GM12874 (cell line): Measurements from ENCODE around the gene BBS4.

Source experiments
- TF ChIP-seq, protein P1 (sequence below): IDR thresholded peaks from 2 replicates; pipeline ENCODE4 v1.5.1; 2011; ENCODE audit warnings: low read depth, mild to moderate bottlenecking, control low read depth, low read length, moderate library complexity; ENCODE audit not compliant: insufficient read depth

BBS4 gene

DNA sequence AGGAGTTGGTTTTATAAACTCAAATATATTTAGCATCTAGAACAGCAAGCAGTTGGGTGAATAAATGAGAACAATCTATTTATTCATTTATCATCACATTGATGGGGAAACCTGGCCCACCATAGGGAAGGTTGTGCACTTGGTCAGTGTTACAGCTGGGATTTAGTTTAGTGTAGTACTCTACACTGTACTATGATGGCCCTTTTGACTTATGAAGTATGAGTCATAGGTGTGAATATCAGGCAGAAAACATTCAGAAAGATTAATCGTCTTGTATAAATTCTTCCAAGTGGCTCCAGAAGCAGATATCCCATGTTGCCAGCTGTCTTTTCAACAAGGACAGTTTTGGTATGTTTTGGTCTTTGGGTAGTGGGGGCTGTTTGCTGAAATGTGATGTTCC lies 38.0 kb downstream of the BBS4 start:
- TF ChIP-seq, protein P1, sequence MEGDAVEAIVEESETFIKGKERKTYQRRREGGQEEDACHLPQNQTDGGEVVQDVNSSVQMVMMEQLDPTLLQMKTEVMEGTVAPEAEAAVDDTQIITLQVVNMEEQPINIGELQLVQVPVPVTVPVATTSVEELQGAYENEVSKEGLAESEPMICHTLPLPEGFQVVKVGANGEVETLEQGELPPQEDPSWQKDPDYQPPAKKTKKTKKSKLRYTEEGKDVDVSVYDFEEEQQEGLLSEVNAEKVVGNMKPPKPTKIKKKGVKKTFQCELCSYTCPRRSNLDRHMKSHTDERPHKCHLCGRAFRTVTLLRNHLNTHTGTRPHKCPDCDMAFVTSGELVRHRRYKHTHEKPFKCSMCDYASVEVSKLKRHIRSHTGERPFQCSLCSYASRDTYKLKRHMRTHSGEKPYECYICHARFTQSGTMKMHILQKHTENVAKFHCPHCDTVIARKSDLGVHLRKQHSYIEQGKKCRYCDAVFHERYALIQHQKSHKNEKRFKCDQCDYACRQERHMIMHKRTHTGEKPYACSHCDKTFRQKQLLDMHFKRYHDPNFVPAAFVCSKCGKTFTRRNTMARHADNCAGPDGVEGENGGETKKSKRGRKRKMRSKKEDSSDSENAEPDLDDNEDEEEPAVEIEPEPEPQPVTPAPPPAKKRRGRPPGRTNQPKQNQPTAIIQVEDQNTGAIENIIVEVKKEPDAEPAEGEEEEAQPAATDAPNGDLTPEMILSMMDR = no peak

DNA sequence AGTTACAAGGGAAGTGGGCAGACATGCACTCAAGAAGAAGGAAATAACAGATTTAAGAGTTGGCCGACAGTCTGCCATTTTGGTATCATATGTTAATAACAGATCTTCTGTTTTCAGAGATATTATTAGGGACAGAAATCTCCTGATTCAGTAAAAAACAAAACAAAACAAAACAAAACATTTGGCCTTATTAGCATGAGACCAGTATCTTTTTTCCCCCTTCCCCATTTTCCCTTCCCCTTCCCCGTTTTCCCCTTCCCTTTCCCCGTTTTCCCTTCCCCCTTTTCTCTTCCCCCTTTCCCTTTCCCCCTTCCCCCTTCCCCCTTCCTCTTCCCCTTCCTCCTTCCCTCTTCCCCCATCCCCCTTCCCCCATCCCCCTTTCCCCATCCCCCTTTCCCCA lies 39.4 kb downstream of the BBS4 start:
- TF ChIP-seq, protein P1 = no peak

DNA sequence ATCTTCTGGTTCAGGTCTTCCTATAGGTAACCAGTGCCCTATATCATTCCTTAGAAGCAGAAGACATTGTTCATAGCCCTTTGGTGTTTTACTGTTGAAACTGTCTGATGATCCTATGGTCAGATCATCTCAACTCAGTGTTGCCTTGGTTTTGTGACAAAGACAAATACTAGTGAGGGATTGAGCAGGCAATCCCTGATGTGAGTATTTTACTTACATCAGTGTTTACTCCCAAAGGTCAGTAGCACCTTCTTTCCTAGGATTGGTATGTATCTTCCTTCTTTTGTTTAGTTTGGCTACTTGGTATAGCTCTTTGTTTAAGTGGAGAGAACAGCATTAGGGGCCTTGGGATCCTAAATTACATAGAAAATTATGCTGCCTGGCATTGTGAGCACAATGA lies 41.1 kb downstream of the BBS4 start:
- TF ChIP-seq, protein P1 = no peak

DNA sequence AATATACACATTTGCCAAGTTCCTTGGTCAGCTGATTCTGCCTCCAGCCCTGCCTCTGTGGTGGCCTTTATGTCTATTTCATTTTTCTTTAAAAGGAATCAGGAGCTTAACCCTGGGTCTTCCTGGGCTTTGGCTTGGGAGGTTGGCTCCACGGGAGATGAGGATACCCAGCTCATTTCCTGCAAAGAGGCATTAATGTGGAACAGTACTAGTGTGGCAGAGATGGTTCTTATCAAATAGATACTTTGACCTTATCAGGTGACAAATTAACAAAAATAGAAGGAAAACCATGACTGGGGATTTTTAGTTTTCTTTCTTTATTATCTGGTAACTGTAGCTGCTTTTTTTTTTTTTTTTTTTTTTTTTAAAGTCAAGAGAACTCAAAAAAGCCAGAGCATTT lies 42.8 kb downstream of the BBS4 start:
- TF ChIP-seq, protein P1 = no peak

DNA sequence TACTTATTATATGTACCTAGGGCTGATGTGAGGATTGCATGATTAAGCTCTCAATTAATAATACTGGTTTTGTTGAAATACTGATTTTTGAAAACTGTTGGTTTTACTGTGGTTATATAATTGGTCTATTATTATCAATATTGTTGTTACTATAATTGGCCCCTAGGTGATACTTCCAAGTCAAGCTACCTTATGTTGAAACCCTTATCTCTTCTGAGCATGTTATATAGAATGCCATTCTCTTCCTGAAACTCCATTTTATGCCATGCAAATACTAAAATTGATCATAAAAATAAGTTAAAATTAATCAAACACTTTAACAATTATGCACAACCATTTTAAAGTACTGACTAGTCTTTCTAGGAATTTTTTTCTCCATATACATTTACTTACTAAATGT lies 46.1 kb downstream of the BBS4 start:
- TF ChIP-seq, protein P1 = no peak

DNA sequence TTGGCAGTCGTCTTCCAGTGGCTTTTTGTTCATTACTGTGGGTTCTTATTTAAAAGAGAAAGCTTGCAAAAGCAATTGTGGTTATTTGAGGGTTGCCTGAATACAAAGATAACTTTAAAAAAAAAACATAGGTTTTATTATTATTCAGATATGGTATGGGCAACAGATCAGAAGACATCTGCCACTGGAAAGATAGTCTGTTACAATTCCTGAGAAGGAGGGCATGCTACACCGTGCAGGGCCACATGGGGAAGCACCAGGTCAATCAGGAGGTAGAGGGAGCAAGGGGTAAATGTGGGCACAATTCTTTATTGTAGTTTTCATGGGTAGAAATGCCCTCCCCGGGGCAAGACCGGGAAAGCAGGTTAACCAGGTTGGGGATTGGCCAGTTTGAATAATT lies 46.5 kb downstream of the BBS4 start:
- TF ChIP-seq, protein P1 = no peak

DNA sequence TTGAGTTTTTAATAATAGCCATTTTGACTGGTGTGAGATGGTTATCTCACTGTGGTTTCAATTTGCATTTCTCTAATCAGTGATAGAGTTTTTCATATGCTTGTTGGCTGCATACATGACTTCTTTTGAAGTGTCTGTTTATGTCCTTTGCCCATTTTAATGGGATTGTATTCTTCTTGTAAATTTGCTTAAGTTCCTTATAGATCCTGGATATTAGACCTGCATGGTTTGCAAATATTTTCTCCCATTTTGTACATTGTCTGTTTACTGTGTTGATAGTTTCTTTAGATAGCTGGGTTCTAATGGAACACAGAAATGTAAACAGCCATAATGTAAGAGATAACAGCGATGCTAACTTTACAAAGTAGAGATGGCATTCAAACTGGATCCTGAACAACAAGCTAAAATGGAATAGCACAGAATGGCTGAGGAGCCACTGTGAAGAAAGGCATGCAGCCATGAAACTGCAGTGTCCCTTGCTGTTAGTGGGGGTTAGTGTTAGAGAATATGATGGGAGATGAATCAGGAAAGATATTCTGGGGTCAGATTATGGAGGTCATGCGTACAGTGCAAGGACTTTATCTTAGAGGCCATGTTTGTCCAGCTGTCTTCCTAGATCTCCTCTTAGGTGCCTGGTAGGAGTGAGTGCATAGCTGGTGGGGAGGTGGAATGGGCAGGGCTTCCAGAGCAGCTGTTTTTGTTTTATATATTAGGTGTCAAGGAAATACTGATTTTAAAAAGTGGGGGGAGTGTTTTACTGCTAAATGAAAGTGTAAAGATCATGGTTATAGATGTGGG lies 48.1 kb downstream of the BBS4 start:
- TF ChIP-seq, protein P1 = no peak

DNA sequence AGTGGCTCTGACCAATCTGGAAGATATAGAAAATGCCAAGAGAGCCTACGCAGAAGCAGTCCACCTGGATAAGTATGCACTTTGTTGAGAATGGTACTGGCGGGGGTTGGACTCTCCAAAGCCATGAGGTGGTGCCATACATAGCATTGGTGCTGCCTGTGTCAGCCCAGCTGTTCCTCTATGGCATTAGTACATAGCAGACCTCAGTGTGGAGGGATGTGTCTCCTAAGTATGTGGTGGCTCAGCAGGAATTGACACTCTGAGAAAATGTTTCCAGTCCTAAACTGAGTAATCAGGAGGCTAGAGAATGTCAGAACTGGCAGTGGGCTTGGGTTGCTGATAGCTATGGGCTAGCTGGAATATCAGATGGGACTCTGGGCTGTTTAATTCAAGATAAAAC lies 49.1 kb downstream of the BBS4 start:
- TF ChIP-seq, protein P1 = no peak
